Cardiac fibroblast (primary cell): ENCODE data around the gene SSH3.

ENCODE experiments used
- DNase-seq, 2 donors: peaks; one replicate each; pipeline versions ENCODE4 v3.0.0 to v3.0.0-alpha.2; 2010; ENCODE audit warnings: low read depth in 2 of 2
- H3K4me3 ChIP-seq, 2 donors: replicated peaks in 1 of 2; 1 replicate in 1 of 2; 2 replicates in 1 of 2; pipeline ENCODE4 v1.5.1; 2011; ENCODE audit warnings: low read depth in 2 of 2, low read length in 2 of 2, mild to moderate bottlenecking in 2 of 2, moderate library complexity in 1 of 2
- CTCF ChIP-seq: IDR thresholded peaks from one replicate; pipeline ENCODE4 v1.5.1; 2011; ENCODE audit warnings: low read depth, mild to moderate bottlenecking, low read length, inconsistent platforms

SSH3 gene

GRCh38 chr11:67351275-67352005 lies 48.1 kb downstream of the SSH3 start:
- peak; percentile 91 for TF ChIP-seq CTCF
- peak; percentile 87 to 88 for DNase-seq
- H3K4me3 ChIP-seq, result peak overlapping the region in 1 of 2 donors; percentile 26

- H3K4me3 ChIP-seq, result peak overlapping the region; percentile 71 to 76
- no peak for TF ChIP-seq CTCF
- peak in 1 of 2 donors; percentile 41 for DNase-seq
These were observed 49.4 kb downstream of the SSH3 start for GRCh38 chr11:67352546-67353316.

- peak within 1 kb of the TSS; percentile 71 to 76 for H3K4me3 ChIP-seq
- TF ChIP-seq CTCF, result no peak
- DNase-seq, result peak; percentile 98
These were observed 50.2 kb downstream of the SSH3 start, which contains the start of gene POLD4 for GRCh38 chr11:67353317-67354074. POLD4 (minus strand) TSS chr11:67353546; CDS start chr11:67353399, 147 bp downstream.

- H3K4me3 ChIP-seq, result peak overlapping the region; percentile 29 to 39
- DNase-seq, result peak; percentile 96 to 98
- peak; percentile 22 for TF ChIP-seq CTCF
These were observed 51.0 kb downstream of the SSH3 start for GRCh38 chr11:67354075-67355022.

- no peak overlapping the region for H3K4me3 ChIP-seq
- no peak for TF ChIP-seq CTCF
- DNase-seq, result no peak
These were observed 51.9 kb downstream of the SSH3 start for GRCh38 chr11:67355023-67355793.
